Right lobe of liver (tissue), 4 donors: Measurements from ENCODE around the gene CD207.

Source experiments
- POLR2A ChIP-seq: fragments of 450-650 bp; IDR thresholded peaks from one replicate; pipeline ENCODE4 v1.6.1; 2017; ENCODE audit warnings: antibody characterized with exemption, mild to moderate bottlenecking
- TF ChIP-seq, protein P1 (sequence below), 4 donors: fragments of 200-600 bp in 3 of 4; fragments of 450-650 bp in 1 of 4; IDR thresholded peaks; one replicate each; pipeline versions ENCODE4 v1.5.1 to v1.8.0; 2016 to 2022; ENCODE audit warnings: antibody characterized with exemption in 4 of 4, mild to moderate bottlenecking in 2 of 4
- donor health status: DM: no; HTN: no; CAD: no.
- donor health status: DM: no; HTN: no; CAD: no.
- donor health status: DM: no; HTN: yes; CAD: no.

GRCh38 chr2:70793450-70793849 lies 42.2 kb downstream of the CD207 start:
- TF ChIP-seq, protein P1, sequence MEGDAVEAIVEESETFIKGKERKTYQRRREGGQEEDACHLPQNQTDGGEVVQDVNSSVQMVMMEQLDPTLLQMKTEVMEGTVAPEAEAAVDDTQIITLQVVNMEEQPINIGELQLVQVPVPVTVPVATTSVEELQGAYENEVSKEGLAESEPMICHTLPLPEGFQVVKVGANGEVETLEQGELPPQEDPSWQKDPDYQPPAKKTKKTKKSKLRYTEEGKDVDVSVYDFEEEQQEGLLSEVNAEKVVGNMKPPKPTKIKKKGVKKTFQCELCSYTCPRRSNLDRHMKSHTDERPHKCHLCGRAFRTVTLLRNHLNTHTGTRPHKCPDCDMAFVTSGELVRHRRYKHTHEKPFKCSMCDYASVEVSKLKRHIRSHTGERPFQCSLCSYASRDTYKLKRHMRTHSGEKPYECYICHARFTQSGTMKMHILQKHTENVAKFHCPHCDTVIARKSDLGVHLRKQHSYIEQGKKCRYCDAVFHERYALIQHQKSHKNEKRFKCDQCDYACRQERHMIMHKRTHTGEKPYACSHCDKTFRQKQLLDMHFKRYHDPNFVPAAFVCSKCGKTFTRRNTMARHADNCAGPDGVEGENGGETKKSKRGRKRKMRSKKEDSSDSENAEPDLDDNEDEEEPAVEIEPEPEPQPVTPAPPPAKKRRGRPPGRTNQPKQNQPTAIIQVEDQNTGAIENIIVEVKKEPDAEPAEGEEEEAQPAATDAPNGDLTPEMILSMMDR (IDR thresholded peaks at IDR 0.05) = no peak
- no peak for TF ChIP-seq POLR2A
